Measurements from ENCODE around the gene IL12RB2. TPM values are rescaled to one million over a fixed set of nuclear protein-coding genes. Genes with fewer than 3 reads are reported as not detected.

Gene IL12RB2
- total and polyA plus RNA-seq, 10 of the 15 experiments (the other 5 are each of a cell fraction or from before 2014, with no cell fraction given), result 0.15 to 1.1 (median 0.54) TPM; not detected in 1

GRCh38 chr1:67348586-67349252 is 41.0 kb downstream of the IL12RB2 start:
- no peak for FAIRE-seq
- TF ChIP-seq ZNF274 (IDR thresholded peaks at IDR 0.05; ENCODE audit: insufficient read depth, insufficient read length), result no peak
- no peak for TF ChIP-seq STAT3 (IDR thresholded peaks at IDR 0.05; ENCODE audit: low read depth, low read length)
- TF ChIP-seq NBN (IDR thresholded peaks at IDR 0.05), result no peak
- no peak for TF ChIP-seq MTA2 (IDR thresholded peaks at IDR 0.05; ENCODE audit: low read depth)
- no peak for TF ChIP-seq ZNF622 (IDR thresholded peaks at IDR 0.05)
- no peak for TF ChIP-seq PKNOX1 (IDR thresholded peaks at IDR 0.05)
- Histone ChIP-seq H4K20me1 (ENCODE audit: control insufficient read depth, insufficient read depth) (no peaks in the 10 kb centered on the region), H3K4me3 (no peak overlapping the region), H3K36me3 (ENCODE audit: control insufficient read depth in 2 of 2, insufficient read depth in 2 of 2, low read length in 1 of 2) (no peaks in the 10 kb centered on the region), H3K4me1 (ENCODE audit: control insufficient read depth, insufficient read depth, low read length) (peaks cover 7% of the 10 kb centered on the region), H3K79me2 (ENCODE audit: control insufficient read depth, insufficient read depth, low read length) (no peaks in the 10 kb centered on the region), H3K9me3 (replicated peaks; ENCODE audit: control insufficient read depth, insufficient read depth, low read length) (no peaks in the 10 kb centered on the region), H2AFZ (ENCODE audit: control insufficient read depth, low read depth, low read length) (no peak overlapping the region), H3K27ac (ENCODE audit: control insufficient read depth, insufficient read depth) (no peak overlapping the region), H3K27me3 (replicated peaks in 1 of 2; ENCODE audit: control insufficient read depth in 2 of 2, insufficient read depth in 2 of 2, low read length in 1 of 2) (no peaks in the 10 kb centered on the region), H3K4me2 (ENCODE audit: control insufficient read depth, insufficient read depth) (no peak overlapping the region), H3K9ac (ENCODE audit: control insufficient read depth, insufficient read depth, low read length) (no peak overlapping the region)
- DNase-seq (ENCODE audit: low read depth, low spot score), result no peak
- ATAC-seq, result no peak
- ChIA-PET RAD21 (ENCODE audit: unreplicated experiment) (interaction anchor here (0.7 to 5.1 kb wide), 5 partner anchors 115 to 155 kb away, joined by 3 to 39 read pairs (median 6); no protein-coding TSS in a partner anchor), SMC1A (ENCODE audit: uncharacterized antibody, unreplicated experiment) (interaction anchor here (1.1 to 7.3 kb wide), 10 partner anchors 8 to 196 kb away, joined by 3 to 49 read pairs (median 6); no protein-coding TSS in a partner anchor), POLR2A (no interaction called here), CTCF (interaction anchor here (0.6 to 7.0 kb wide), 23 partner anchors 12 to 415 kb away, joined by 3 to 87 read pairs (median 3); no protein-coding TSS in a partner anchor)
- in situ Hi-C loops (cut with MboI), result loop anchor here (5.0 to 25.0 kb wide), 2 partner anchors 154 to 1061 kb away; no protein-coding TSS in a partner anchor
- 60% methylated on average over 6 of the region's 6 CpGs for WGBS (ENCODE audit: insufficient coverage, insufficient replicate concordance, low lambda C conversion rate, missing lambda C conversion rate)
- BruUV-seq (replicated peaks), result no TSS peak
- intact Hi-C loops (cut with micrococcal nuclease; ENCODE audit: unreplicated experiment), result no loop called here
